ENCODE data around the gene CCDC57.

Gene CCDC57

DNA sequence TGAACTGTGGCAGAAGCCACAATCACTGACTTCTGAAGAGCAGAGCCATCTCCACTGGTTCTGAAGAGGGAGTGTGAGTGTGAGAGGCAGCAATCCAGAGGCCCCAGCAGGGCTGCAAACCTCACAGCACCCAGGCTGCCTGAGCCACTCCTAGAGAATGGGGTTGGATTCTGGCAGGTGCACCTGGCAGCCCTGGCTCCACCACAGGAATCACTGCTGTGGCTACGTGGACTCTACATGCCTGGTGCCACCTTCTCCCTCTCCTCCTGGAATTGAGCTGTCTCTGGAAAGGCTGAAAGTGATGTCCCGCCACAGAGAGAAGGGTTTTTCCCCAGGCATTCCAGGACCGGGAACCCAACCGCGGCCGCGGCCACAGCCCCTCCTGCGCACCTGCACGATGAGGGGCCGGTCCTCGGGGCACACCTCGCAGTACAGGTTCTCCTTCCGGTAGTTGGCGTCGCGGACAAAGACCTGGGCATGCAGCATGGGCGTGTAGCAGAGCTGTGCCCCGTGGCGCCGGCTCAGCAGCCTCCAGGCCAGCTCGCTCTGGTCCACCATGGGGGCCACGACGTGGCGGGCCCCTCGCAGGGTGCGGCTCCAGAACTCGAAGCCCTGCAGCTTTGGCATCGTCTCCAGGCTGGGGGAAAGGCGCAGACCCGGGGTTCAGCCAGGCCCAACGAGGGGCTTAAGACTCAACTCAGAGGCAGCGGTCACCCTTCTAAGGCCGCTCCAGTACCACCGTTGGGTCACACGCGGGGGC is 148.0 kb downstream of the CCDC57 start:
- H3K4me2 ChIP-seq: peak overlapping the region; percentile 98
- H4K20me1 ChIP-seq (ENCODE audit: insufficient read depth): no peaks in the 10 kb centered on the region
- no peak overlapping the region for H2AFZ ChIP-seq (ENCODE audit: low read depth)
- peaks cover 13% of the 10 kb centered on the region for H3K79me2 ChIP-seq (ENCODE audit: insufficient read depth, low read depth)
- H3K9ac ChIP-seq: peak overlapping the region; percentile 85
- H3K36me3 ChIP-seq (ENCODE audit: insufficient read depth): peaks cover 10% of the 10 kb centered on the region
- H3K27me3 ChIP-seq (ENCODE audit: insufficient read depth, low read depth): no peaks in the 10 kb centered on the region
- H3K27ac ChIP-seq: peak overlapping the region; percentile 46
- H3K4me3 ChIP-seq (IDR thresholded peaks at IDR 0.05; ENCODE audit: insufficient read depth, low read depth, low read length): no peak overlapping the region
- H3K4me1 ChIP-seq (ENCODE audit: low read depth, poor library complexity, severe bottlenecking): peaks cover 14% of the 10 kb centered on the region
- TF ChIP-seq CTCF (conservative IDR thresholded peaks at IDR 0.05; ENCODE audit: low read depth, low read length): no peak

GRCh38 chr17:82063424-82064415 is 148.9 kb downstream of the CCDC57 start:
- no peaks in the 10 kb centered on the region for H3K27me3 ChIP-seq (ENCODE audit: insufficient read depth, low read depth)
- peak overlapping the region; percentile 98 for H3K4me2 ChIP-seq
- no peaks in the 10 kb centered on the region for H4K20me1 ChIP-seq (ENCODE audit: insufficient read depth)
- peak overlapping the region; percentile 85; the same call in 1 of the 2 replicates for H3K9ac ChIP-seq
- no peak overlapping the region for H2AFZ ChIP-seq (ENCODE audit: low read depth)
- H3K36me3 ChIP-seq (ENCODE audit: insufficient read depth): peaks cover 10% of the 10 kb centered on the region
- peaks cover 13% of the 10 kb centered on the region for H3K79me2 ChIP-seq (ENCODE audit: insufficient read depth, low read depth)
- H3K27ac ChIP-seq: peak overlapping the region; percentile 46; the same call in 1 of the 2 replicates
- no peak overlapping the region for H3K4me3 ChIP-seq (IDR thresholded peaks at IDR 0.05; ENCODE audit: insufficient read depth, low read depth, low read length)
- TF ChIP-seq CTCF (conservative IDR thresholded peaks at IDR 0.05; ENCODE audit: low read depth, low read length): no peak
- H3K4me1 ChIP-seq (ENCODE audit: low read depth, poor library complexity, severe bottlenecking): peaks cover 14% of the 10 kb centered on the region

- Histone ChIP-seq H3K27me3 (ENCODE audit: insufficient read depth, low read depth) (no peaks in the 10 kb centered on the region), H3K36me3 (ENCODE audit: insufficient read depth) (peaks cover 10% of the 10 kb centered on the region), H2AFZ (ENCODE audit: low read depth) (no peak overlapping the region), H3K4me1 (ENCODE audit: low read depth, poor library complexity, severe bottlenecking) (peaks cover 14% of the 10 kb centered on the region), H3K4me3 (IDR thresholded peaks at IDR 0.05; ENCODE audit: insufficient read depth, low read depth, low read length) (no peak overlapping the region), H4K20me1 (ENCODE audit: insufficient read depth) (no peaks in the 10 kb centered on the region), H3K9ac (no peak overlapping the region), H3K4me2 (no peak overlapping the region), H3K27ac (no peak overlapping the region), H3K79me2 (ENCODE audit: insufficient read depth, low read depth) (peaks cover 13% of the 10 kb centered on the region)
- no peak for TF ChIP-seq CTCF (conservative IDR thresholded peaks at IDR 0.05; ENCODE audit: low read depth, low read length)
These were observed 149.7 kb downstream of the CCDC57 start for GRCh38 chr17:82062984-82063368.

DNA sequence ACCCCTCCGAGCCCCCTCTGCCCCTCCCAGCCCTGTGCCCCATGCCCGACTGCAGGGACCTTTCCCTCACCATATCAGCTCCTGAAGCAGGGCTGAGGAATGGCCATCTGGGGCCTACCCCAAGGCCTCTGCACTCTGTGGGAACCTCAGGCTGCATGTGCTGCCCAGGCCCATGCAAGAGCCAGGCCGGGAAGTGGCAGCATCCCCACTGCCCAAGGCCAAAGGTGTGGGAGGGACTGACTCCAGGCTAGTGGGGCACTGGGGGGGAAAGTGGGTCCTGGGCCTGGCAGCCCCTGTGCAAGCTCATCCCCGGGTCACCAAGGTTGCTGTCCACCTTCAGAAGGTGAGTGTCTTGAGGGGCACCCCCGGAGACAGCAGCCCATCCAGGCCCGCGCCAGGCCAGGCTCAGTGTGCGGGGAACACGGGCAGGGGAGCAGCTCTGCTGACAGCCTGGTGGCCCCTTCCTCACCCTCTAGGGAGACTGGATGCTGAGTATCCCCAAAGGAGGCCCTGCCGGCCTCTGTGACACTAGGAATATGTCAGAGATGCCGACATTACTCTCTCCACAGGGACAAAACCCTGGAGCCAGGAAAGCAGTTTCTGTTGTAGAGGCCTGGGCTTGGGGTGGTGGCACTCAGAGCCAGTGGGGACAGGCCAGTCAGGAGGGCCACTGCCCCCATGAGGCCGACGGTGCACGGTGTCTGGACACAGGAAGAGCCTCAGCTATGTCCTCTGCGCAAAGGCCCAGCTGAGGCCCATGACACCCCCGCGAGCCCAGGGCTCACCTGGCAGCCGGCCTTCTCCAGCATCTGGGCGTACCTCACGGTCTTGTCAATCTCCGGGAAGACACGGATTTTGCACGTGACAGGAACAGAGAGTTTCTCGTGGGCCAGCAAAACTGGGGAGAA is 150.3 kb downstream of the CCDC57 start:
- Histone ChIP-seq H3K4me1 (ENCODE audit: low read depth, poor library complexity, severe bottlenecking) (peaks cover 14% of the 10 kb centered on the region), H2AFZ (ENCODE audit: low read depth) (no peak overlapping the region), H4K20me1 (ENCODE audit: insufficient read depth) (no peaks in the 10 kb centered on the region), H3K27ac (no peak overlapping the region), H3K9ac (no peak overlapping the region), H3K4me2 (no peak overlapping the region), H3K36me3 (ENCODE audit: insufficient read depth) (peaks cover 10% of the 10 kb centered on the region), H3K79me2 (ENCODE audit: insufficient read depth, low read depth) (peaks cover 13% of the 10 kb centered on the region), H3K4me3 (IDR thresholded peaks at IDR 0.05; ENCODE audit: insufficient read depth, low read depth, low read length) (no peak overlapping the region), H3K27me3 (ENCODE audit: insufficient read depth, low read depth) (no peaks in the 10 kb centered on the region)
- no peak for TF ChIP-seq CTCF (conservative IDR thresholded peaks at IDR 0.05; ENCODE audit: low read depth, low read length)
